ENCODE measurements around the gene NECTIN1.

DNA sequence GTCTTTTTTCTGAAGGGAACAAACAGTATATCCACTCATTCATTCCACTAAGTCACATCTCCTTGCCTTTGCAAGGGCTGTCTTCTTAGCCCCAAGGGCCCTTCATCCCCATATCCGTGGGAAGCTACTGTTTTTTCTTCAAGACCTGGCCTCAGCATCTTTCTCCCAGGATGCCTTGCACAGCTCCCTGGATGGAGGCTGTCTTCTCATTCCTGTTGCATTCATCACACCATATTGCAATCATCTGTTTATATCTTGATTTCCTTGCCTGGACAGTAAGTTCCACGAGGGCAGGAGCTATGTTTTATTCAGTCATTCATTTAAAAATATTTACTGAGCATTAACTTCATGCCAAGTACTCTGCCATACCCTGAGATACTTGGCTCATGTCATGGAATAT, 29.3 kb upstream of the NECTIN1 start:
- no peak for TF ChIP-seq POLR2A (IDR thresholded peaks at IDR 0.05)
- TF ChIP-seq, protein P1, sequence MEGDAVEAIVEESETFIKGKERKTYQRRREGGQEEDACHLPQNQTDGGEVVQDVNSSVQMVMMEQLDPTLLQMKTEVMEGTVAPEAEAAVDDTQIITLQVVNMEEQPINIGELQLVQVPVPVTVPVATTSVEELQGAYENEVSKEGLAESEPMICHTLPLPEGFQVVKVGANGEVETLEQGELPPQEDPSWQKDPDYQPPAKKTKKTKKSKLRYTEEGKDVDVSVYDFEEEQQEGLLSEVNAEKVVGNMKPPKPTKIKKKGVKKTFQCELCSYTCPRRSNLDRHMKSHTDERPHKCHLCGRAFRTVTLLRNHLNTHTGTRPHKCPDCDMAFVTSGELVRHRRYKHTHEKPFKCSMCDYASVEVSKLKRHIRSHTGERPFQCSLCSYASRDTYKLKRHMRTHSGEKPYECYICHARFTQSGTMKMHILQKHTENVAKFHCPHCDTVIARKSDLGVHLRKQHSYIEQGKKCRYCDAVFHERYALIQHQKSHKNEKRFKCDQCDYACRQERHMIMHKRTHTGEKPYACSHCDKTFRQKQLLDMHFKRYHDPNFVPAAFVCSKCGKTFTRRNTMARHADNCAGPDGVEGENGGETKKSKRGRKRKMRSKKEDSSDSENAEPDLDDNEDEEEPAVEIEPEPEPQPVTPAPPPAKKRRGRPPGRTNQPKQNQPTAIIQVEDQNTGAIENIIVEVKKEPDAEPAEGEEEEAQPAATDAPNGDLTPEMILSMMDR (IDR thresholded peaks at IDR 0.05): no peak
